OCI-LY1 (cell line): Measurements from ENCODE around the gene PRKCB.

Experiments
- CTCF ChIP-seq: fragments of 200-600 bp; sonication (generic), shearing (Covaris generic); IDR thresholded peaks from 2 replicates; pipeline ENCODE4 v1.5.1; 2017; ENCODE audit warnings: mild to moderate bottlenecking, antibody characterized with exemption, low read length, moderate library complexity, mixed read lengths
- EZH2 ChIP-seq: fragments of 200-600 bp; sonication (generic), shearing (Covaris generic); IDR thresholded peaks from 2 replicates; pipeline ENCODE4 v1.8.0; 2017; ENCODE audit warnings: borderline replicate concordance, mixed run types, mild to moderate bottlenecking, antibody characterized with exemption, low read length, moderate library complexity, mixed read lengths

GRCh38 chr16:23952128-23952970 is 116.6 kb downstream of the PRKCB start:
- TF ChIP-seq CTCF (no peak), EZH2 (no peak)
